SK-N-SH (cell line): ENCODE measurements around the gene ACACB. TPM values are rescaled to one million over a fixed set of nuclear protein-coding genes. Genes with fewer than 3 reads are reported as not detected.

Experiments
- CTCF ChIA-PET: fragments of 300-600, 350-600 bp; formaldehyde crosslinking; extraction: SDS; loops from one replicate; lab custom pipeline; 2021; lab: Yijun Ruan, JAX
- POLR2A ChIA-PET: fragments of 350-600 bp; sonication (Branson Sonifier 250); formaldehyde crosslinking; extraction: SDS; loops from one replicate; lab custom pipeline; 2020; ENCODE audit warnings: antibody characterized with exemption, inconsistent platforms; lab: Yijun Ruan, JAX
- DNase-seq: peaks from one replicate; pipeline ENCODE4 v3.0.0; 2012
- H2AFZ ChIP-seq: fragments of 200-600 bp; sonication (generic); 2 replicates; pipeline ENCODE4 v1.8.1; 2016; ENCODE audit warnings: antibody characterized with exemption, mild to moderate bottlenecking, low read depth
- H3F3A ChIP-seq: fragments of 200-600 bp; sonication (generic); replicated peaks from 2 replicates; pipeline ENCODE3; 2016; ENCODE audit warnings: antibody characterized with exemption, mild to moderate bottlenecking; ENCODE audit not compliant: insufficient read depth
- H3K27ac ChIP-seq, 2 experiments: fragments of 200-500 bp in 1 of 2; fragments of 200-600 bp in 1 of 2; sonication (Bioruptor generic) in 1 of 2; sonication (generic), shearing (Covaris generic) in 1 of 2; 2 replicates each; pipeline versions ENCODE4 v1.5.1 to v1.6.1; 2014 to 2016; ENCODE audit warnings: low read depth in 2 of 2, inconsistent platforms in 1 of 2, low read length in 1 of 2, mild to moderate bottlenecking in 1 of 2, mixed read lengths in 1 of 2
- H3K27me3 ChIP-seq: fragments of 200-600 bp; sonication (generic), shearing (Covaris generic); 2 replicates; pipeline ENCODE4 v1.6.1; 2016; ENCODE audit warnings: mixed run types; ENCODE audit not compliant: insufficient read depth
- H3K36me3 ChIP-seq, 2 experiments: fragments of 200-500 bp in 1 of 2; fragments of 200-600 bp in 1 of 2; sonication (Bioruptor generic) in 1 of 2; sonication (generic) in 1 of 2; replicated peaks in 1 of 2; 2 replicates each; pipeline versions ENCODE3 to v1.5.1; 2014 to 2016; ENCODE audit warnings: low read length in 1 of 2, mild to moderate bottlenecking in 1 of 2; ENCODE audit not compliant: insufficient read depth in 2 of 2, control insufficient read depth in 1 of 2
- H3K4me1 ChIP-seq, 2 experiments: fragments of 200-500 bp in 1 of 2; fragments of 200-600 bp in 1 of 2; sonication (Bioruptor generic) in 1 of 2; sonication (generic), shearing (Covaris generic) in 1 of 2; 2 replicates each; pipeline versions ENCODE4 v1.5.1 to v1.6.1; 2014 to 2016; ENCODE audit warnings: low read depth in 1 of 2, low read length in 1 of 2, mixed run types in 1 of 2; ENCODE audit not compliant: insufficient read depth in 2 of 2, control insufficient read depth in 1 of 2
- H3K4me2 ChIP-seq: fragments of 200-600 bp; sonication (generic), shearing (Covaris generic); 2 replicates; pipeline ENCODE4 v1.6.1; 2017; ENCODE audit warnings: mixed run types
- H3K4me3 ChIP-seq, 2 experiments: fragments of 200-500 bp in 1 of 2; fragments of 200-600 bp in 1 of 2; sonication (Bioruptor generic) in 1 of 2; sonication (generic), shearing (Covaris generic) in 1 of 2; 2 replicates each; pipeline versions ENCODE4 v1.5.1 to v1.8.1; 2014 to 2016; ENCODE audit warnings: low read depth in 2 of 2, inconsistent platforms in 1 of 2, low read length in 1 of 2, mild to moderate bottlenecking in 1 of 2, mixed read lengths in 1 of 2, moderate library complexity in 1 of 2
- H3K79me2 ChIP-seq: fragments of 200-600 bp; sonication (generic); 2 replicates; pipeline ENCODE4 v1.8.1; 2017; ENCODE audit warnings: mild to moderate bottlenecking; ENCODE audit not compliant: insufficient read depth
- H3K9ac ChIP-seq: fragments of 200-600 bp; sonication (generic); 2 replicates; pipeline ENCODE4 v1.6.1; 2017; ENCODE audit warnings: mixed run types
- H3K9me2 ChIP-seq: fragments of 200-600 bp; sonication (generic); 2 replicates; pipeline ENCODE4 v1.6.1; 2017; ENCODE audit warnings: mixed run types
- H3K9me3 ChIP-seq: fragments of 200-600 bp; sonication (generic); 2 replicates; pipeline ENCODE4 v1.6.1; 2017; ENCODE audit warnings: mixed run types, mild to moderate bottlenecking, moderate library complexity
- H4K20me1 ChIP-seq: fragments of 200-600 bp; sonication (generic); 2 replicates; pipeline ENCODE4 v1.6.1; 2017; ENCODE audit warnings: mild to moderate bottlenecking, mixed run types; ENCODE audit not compliant: insufficient read depth
- EP300 ChIP-seq, 2 experiments: IDR thresholded peaks; 2 replicates each; pipeline versions ENCODE4 v1.4.0 to v1.6.1; 2012; ENCODE audit warnings: borderline replicate concordance in 1 of 2, low read depth in 1 of 2, low read length in 1 of 2
- EZH2phosphoT487 ChIP-seq: fragments of 200-600 bp; sonication (generic); IDR thresholded peaks from 2 replicates; pipeline ENCODE4 v1.6.1; 2017; ENCODE audit warnings: low read depth, mixed run types, mild to moderate bottlenecking, antibody characterized with exemption, moderate library complexity, borderline replicate concordance
- FOXJ3 ChIP-seq: sonication (generic); formaldehyde crosslinking; IDR thresholded peaks from 2 replicates; pipeline ENCODE4 v1.5.1; 2020; ENCODE audit warnings: mild to moderate bottlenecking, missing genetic modification reagents
- FOXM1 ChIP-seq: IDR thresholded peaks from 2 replicates; pipeline ENCODE4 v1.4.0; 2012; ENCODE audit warnings: low read depth, mild to moderate bottlenecking
- IRF3 ChIP-seq: fragments of 150-350 bp; IDR thresholded peaks from 2 replicates; pipeline ENCODE4 v1.6.1; 2016; ENCODE audit warnings: mild to moderate bottlenecking, low read depth, low read length
- MAX ChIP-seq: IDR thresholded peaks from 2 replicates; pipeline ENCODE4 v1.4.0; 2012; ENCODE audit warnings: low read depth
- NFIC ChIP-seq: IDR thresholded peaks from 2 replicates; pipeline ENCODE4 v1.4.0; 2012; ENCODE audit warnings: borderline replicate concordance
- PBX3 ChIP-seq: IDR thresholded peaks from 2 replicates; pipeline ENCODE4; 2012
- RXRA ChIP-seq: IDR thresholded peaks from 2 replicates; pipeline ENCODE4 v1.4.0; 2012; ENCODE audit warnings: low read depth, mild to moderate bottlenecking, borderline replicate concordance
- SIN3A ChIP-seq: IDR thresholded peaks from 2 replicates; pipeline ENCODE4 v1.6.1; 2012; ENCODE audit warnings: low read depth, mild to moderate bottlenecking, low read length, moderate library complexity, borderline replicate concordance
- SMC3 ChIP-seq: IDR thresholded peaks from 2 replicates; pipeline ENCODE4 v1.6.1; 2012; ENCODE audit warnings: low read depth, low read length, improper control_type of control experiment
- TAF1 ChIP-seq: IDR thresholded peaks from 2 replicates; pipeline ENCODE4 v1.6.1; 2012; ENCODE audit warnings: low read depth, mild to moderate bottlenecking, low read length, moderate library complexity, borderline replicate concordance
- TEAD4 ChIP-seq: IDR thresholded peaks from 2 replicates; pipeline ENCODE4 v1.4.0; 2012; ENCODE audit warnings: mild to moderate bottlenecking, borderline replicate concordance; ENCODE audit not compliant: insufficient read depth
- USF1 ChIP-seq: IDR thresholded peaks from 2 replicates; pipeline ENCODE4 v1.4.0; 2012; ENCODE audit warnings: low read depth, borderline replicate concordance
- USF2 ChIP-seq: fragments of 150-350 bp; IDR thresholded peaks from 2 replicates; pipeline ENCODE4 v1.6.1; 2017; ENCODE audit warnings: antibody characterized with exemption, low read length, low read depth, borderline replicate concordance
- YY1 ChIP-seq: IDR thresholded peaks from 2 replicates; pipeline ENCODE4 v1.4.0; 2012; ENCODE audit warnings: low read depth, mild to moderate bottlenecking
- WGBS: methylation state at CpG from one replicate; pipeline ENCODE4 v1.1.6; 2017; ENCODE audit warnings: low lambda C conversion rate; 5-methylcytosine and 5-hydroxymethylcytosine counted together
- polyA plus RNA-seq, 3 experiments: library from polyadenylated mRNA; depleted of rRNA; stranded (reverse); fragments of >200 nt; gene quantifications; 2 replicates each; pipeline ENCODE4 v1.2.3, GENCODE V29; 2012

The ACACB gene
- polyA plus RNA-seq, 1 of the 3 experiments (the other 2 are of a cell fraction): 6.1 TPM

GRCh38 chr12:109246221-109246620 is 129.8 kb downstream of the ACACB start:
- H3K36me3 ChIP-seq: peaks cover 0 to 10% of the 10 kb centered on the region in 2 experiments
- H3F3A ChIP-seq: no peaks in the 10 kb centered on the region
- H3K4me1 ChIP-seq: no peaks in the 10 kb centered on the region
- no peak overlapping the region for H3K9ac ChIP-seq
- 96% methylated on average over 15 of the region's 15 CpGs for WGBS
- no peak overlapping the region for H3K4me2 ChIP-seq
- H3K27ac ChIP-seq: no peak overlapping the region
- no peak overlapping the region for H2AFZ ChIP-seq
- DNase-seq: no peak
- no peaks in the 10 kb centered on the region for H3K9me2 ChIP-seq
- H3K4me3 ChIP-seq: no peak overlapping the region
- H3K9me3 ChIP-seq: no peaks in the 10 kb centered on the region
- no peaks in the 10 kb centered on the region for H3K27me3 ChIP-seq
- TF ChIP-seq FOXJ3 (no peak), PBX3 (no peak), SMC3 (no peak), YY1 (no peak), IRF3 (no peak), TAF1 (no peak), EP300 (IDR thresholded peaks at IDR 0.05; ENCODE audit: borderline replicate concordance in 1 of 2, low read depth in 1 of 2, low read length in 1 of 2) (no peak), FOXM1 (no peak), MAX (no peak), EZH2phosphoT487 (no peak), RXRA (no peak), SIN3A (no peak), TEAD4 (no peak), USF1 (no peak), USF2 (no peak), NFIC (no peak)
- H4K20me1 ChIP-seq: no peaks in the 10 kb centered on the region
- ChIA-PET POLR2A (no interaction called here), CTCF (interaction anchor here (0.7 to 2.7 kb wide), 2 partner anchors 139 to 147 kb away, joined by 3 to 8 read pairs; no protein-coding TSS in a partner anchor)
- H3K79me2 ChIP-seq: no peaks in the 10 kb centered on the region
